ENCODE data around the gene GRK5.

GRCh38 chr10:119495545-119495944 is 288.2 kb downstream of the GRK5 start:
- TF ChIP-seq CTCF (IDR thresholded peaks at IDR 0.05; ENCODE audit: low read length): no peak
- TF ChIP-seq EZH2 (optimal IDR thresholded peaks at IDR 0.05; ENCODE audit: low read depth, low read length): no peak

Data from MM.1S (cell line).